Germinal center (tissue), 1 donor: ENCODE results near the gene VAC14.
A peak's percentile ranks its signal among the peaks of the same experiment; 100 is the strongest.
"Not testable (repeated sequence)": the region's sequence is repeated elsewhere in the genome, so short reads cannot be mapped to it uniquely, and the experiment has no call there.

Source experiments
- DNase-seq: peaks from one replicate; pipeline ENCODE4 v3.0.0; 2012; ENCODE audit warnings: mixed read lengths, low spot score

The VAC14 gene

DNA sequence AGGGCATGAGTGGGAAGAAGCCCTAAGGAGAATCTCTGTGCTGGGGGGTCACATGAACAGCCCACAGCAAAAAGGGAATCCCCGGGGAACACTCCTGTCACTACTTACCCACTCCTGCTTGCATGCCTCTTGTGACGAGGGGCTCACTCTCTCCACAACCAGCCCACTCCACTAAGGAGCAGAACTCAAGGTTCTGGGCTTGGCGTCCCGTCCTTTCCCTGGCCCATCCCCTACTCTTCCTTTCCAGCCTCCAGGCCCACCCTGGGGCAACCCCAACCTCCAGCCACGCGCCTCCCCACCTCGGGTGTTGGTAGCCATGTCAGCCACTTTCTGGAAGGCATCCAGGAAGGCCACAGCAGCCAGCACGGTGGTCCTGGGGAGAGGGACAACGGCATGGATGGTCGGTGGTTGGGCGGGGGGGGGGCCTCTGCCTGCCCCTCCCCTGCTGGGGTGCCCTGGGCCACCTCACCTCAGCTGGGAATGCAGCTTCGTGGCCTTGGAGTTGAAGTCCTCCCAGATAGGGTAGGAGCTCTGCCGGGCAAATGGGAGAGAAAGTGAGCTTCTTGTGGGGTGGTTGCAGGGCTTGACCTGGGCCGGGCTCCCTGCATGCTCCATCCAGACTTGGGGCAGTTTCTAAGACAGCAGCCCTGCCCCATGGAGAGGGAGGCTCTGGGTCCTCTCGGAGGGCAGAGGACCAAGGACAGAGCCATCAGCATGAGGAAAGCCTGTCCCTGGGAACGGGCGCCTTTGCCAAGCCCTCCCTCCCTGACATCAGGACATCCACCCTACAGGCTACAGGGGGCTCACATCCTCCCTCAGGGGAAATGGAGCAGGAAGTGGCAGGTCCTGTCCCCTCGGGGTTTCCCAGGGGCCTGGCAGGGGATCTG is 120.2 kb downstream of the VAC14 start:
- DNase-seq = no peak

DNA sequence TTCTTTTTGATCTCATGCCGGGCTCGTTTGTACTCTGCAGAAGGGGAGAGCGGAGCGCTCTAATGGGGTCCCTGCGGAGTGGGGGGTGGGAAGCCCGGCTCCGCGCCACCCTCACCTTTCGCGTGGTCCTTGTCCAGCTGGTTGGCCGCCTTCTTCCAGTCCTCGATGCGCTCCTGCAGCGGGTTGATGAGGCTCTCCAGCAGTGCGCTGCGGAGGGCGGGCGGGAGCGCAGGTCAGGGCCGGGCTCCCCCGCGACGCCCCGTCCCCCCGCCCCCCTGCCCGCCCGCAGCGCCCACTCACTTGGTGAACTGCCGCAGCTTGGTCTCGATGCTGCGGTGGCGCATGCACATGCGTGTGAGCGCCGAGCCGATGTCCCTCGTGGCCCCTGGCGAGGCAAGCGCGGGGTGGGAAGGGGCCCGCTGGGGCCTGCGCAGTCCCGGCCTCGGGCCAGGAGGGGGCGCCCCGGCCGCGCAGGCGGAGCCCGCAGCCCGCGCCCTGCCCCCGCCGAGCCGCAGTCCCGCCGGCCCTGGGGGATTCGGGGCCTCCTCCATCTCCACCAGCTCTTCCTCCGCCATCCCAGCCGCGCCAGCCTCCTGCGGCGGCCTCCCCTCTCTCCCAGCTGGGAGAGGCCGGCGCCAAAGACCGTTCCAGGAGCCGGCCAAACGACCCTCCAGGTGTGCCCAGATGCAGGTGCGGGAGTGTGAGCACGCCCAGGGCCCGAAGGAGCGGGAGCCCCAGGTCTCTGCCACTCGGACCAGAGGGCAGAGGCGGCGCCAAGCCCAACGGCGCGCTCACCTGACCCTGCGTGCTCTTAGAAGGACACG is 121.1 kb downstream of the VAC14 start:
- DNase-seq = peak; percentile 47

DNA sequence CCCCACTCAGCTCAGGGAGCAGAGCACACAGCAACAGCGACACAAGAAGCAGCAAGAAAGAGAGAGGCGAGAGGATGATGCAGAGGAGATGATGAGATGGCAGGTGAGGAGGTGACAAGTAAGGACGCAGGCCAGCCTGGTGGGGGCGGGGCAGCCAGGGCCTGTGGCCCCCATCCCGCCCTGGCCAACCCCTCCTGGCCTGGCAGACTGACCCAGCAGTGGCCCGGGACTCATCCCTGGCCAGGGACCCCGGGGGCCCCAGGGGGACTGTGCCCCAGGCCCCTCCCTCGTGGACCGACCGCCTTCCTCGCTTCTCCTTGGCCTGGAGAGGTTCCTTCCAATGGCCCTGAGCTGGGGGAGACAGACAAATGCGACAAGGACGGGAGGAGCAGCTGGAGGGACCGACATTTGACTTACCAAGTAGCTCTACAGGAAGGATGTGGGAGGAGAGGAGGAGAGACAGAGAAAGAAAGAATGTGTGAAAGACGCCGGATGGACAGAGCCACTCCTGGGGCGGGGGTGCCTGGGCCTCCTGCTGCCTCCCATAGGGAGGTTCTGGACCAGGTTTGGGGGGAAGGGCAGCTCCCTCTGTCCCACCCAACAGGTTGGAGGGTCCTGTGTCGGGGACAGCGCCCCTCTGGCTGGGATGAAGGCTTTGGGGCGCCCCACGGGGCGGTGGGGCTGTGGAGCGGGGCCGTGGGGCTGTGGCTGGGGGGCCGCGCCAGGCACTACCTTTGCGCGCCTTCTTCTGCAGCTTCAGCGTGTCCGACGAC is 121.9 kb downstream of the VAC14 start:
- DNase-seq = no peak

DNA sequence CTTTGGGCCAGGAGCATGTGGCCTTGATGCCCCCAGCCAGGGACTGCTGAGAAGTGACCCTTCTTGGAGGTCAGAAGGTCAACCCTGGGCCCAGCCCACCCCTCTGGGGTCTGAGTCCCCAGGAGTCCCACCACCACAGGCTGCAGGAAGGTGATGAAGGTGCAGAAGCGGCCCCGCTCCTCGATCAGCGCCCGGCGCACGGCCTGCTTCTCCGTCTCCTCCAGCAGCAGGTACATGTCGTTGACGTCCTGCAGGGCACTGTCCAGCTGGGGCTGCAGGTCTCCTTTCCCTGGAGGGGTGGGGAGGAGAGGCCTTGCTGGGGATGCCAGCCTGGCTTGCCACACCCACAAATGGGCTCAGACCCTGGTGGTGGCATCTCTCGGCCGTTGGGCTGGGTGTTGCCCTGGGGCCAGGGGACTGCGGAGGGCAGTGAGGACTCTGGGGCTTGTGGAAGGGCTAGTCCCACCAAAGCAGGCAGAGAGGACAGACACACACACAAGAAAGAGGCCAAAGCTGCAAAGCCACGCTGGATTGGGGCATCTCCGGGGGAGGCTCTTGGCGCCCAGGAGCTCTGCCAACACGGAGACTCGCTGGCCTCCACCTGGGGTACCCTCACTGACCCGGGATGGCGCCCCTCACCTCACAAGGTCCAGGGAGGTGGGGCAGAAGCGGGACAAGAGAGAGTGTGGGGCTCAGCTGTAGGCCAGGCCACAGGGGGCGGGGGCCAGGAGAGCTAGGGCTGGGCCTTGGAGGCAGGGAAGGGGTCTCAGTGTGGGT is 122.6 kb downstream of the VAC14 start:
- no peak for DNase-seq

DNA sequence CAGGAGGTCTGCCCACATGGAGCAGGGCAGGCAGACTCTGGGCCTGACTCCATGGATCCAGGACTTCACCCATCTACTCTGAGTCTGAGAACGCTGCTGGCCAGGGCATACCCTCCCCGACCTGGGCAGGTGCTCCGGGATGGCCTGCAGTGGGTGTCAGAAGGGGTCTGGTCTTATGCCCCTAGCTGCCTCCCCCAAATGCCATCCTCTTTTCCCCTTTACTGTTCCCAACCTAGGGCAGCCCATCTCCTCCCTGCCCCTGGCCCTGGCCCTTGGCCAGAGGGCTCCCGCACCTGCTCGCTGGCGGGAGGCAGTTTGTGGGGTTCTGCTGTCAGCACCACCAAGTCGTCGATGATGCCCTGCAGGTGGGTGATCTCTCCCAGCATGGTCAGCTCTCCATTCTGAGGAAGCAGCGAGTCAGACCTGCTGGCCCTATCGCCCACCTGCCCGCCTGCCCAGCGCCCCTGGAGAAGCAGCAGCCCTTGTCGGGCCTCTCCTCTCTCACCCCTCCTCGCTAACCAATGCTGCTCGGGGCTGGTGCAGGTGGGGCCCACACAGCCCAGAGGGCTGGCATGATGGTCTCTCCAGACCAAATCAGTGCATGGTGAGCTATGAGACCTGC is 123.3 kb downstream of the VAC14 start:
- DNase-seq = no peak

DNA sequence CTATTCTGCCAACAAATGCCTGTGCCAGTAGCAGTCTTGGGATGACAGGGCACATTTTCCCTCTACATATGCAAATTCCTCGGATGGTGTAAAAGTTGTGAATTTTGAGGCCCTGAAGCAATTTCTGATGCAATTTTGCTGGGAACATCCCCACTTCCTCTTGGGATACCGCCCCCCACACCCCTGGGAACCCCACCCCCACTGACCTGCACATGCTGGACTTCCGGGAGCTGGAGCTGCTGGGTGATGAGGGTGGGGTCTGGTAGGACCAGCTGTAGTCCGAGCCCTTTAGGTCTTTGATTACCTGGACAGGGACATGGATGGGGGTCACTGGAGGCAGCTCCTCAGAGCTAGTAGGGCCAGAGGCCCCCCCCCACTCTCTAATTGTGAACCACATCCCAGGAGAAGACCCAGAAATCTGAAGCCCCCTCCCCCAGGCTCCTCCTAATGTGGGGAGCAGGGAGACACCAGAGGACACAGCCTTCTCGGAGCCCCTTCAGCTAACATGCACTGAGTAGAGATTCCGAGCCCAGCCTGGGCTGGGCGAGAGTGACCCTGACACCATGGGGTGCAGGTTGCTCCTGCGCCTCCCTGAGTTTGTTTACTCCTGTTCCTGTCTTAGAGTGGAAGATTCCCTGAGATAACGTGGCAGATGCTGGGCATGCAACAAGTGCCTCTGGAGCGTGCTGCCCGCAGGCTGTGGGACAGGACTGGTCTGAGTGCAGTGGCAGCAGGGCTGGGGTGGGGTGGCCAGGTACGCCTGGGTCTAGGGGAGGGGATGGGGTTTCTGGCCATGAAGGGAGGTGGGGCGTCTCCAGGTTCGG is 124.1 kb downstream of the VAC14 start:
- DNase-seq = no peak

DNA sequence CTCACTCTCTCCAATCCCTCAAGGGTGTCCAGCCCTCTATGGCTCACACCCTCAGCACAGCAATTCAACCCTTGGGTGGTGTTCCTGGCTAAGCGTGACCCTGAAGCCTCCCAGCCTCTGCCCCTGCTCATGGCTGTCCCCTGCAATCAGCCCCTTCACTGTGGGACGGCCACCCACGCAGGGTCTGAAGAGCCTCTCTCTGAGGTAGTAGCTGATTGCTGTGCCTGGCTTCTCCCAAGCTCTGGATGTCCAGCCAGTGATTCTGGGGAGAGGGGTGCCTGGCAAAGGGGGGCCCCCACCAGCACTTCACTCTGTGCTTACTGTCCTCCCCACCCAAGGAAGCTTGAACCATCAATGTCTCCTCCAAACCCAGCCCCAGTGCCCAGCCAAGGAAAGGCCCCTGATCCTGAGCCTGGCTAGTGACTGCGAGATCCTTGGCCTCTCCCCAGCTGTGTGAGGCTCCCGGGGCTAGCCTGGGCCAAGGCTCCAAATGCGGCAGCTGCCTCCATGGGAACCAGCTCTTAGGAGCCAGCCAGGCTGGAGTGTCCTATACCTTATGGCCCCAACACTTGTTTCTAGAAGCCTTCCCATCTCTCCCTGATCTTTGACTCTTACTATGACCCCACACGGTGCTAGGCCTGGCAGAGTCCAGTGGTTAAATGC is 125.0 kb downstream of the VAC14 start:
- no peak for DNase-seq

DNA sequence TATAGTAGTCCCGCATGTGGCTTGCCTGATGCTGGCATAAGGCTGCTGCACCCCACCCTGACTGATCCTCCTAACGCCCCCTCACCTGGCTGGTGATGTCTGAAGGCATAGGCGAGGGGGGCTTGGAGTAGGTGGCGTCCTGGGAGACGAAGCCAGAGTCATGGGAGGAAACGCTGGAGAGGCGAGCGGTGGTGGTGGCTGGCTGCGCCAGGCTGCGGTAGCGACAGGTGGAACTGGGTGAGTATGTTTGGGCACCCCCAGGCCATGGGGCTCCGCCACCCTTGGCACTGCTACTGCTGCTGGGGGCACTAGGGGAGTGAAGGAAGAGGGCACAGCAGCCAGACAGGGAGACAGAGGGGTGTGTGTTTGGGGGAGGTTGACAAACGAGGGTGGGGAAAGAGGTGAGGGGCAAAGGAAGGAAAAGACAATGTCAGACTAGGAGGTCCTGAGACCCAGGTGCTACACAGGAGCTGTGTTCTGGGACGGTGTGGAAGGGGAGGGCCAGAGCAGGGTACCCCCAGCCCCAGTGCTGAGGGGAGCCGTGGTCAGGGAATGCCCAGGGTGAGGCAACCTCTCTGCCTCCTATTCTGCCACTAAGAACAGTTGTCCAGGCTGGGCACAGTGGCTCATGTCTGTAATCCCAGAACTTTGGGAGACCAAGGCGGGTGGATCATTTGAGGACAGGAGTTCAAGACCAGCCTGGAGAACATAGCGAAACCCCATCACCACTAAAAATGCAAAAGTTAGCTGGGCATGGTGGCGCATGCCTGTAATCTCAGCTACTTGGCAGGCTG is 126.5 kb downstream of the VAC14 start:
- no peak for DNase-seq

DNA sequence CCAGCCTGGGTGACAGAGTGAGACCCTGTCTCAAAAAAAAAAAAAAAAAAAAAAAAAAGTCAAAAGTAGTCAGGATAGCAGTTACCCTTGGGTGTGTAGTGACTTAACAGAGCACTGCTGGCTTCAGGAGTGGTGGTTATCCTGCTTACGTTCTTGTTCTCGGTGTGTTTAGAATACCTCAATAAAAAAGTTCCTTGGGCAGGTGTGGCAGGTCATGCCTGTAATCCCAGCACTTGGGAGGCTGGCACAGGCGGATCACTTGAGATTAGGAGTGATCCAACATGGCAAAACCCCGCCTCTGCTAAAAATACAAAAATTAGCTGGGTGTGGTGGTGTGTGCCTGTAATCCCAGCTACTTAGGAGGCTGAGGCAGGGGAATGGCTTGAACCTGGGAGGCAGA is 130.0 kb downstream of the VAC14 start:
- not testable (repeated sequence) for DNase-seq

DNA sequence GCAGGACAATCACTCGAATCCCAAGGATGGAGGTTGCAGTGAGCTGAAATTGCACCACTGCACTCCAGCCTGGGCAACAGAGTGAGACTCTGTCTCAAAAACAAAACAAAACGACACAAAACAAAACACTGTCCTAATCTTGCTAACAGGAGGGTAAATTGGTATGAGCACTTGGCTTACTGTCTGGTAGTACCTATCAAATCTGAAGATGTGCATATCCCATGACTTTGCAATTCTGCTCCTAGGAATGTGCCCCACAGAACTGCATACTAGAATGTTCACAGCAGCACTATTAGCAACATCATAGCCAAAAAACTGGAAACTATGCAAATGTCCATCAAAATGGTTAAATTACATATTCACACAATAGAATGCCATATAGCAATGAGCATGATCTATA is 130.8 kb downstream of the VAC14 start:
- DNase-seq = no peak

DNA sequence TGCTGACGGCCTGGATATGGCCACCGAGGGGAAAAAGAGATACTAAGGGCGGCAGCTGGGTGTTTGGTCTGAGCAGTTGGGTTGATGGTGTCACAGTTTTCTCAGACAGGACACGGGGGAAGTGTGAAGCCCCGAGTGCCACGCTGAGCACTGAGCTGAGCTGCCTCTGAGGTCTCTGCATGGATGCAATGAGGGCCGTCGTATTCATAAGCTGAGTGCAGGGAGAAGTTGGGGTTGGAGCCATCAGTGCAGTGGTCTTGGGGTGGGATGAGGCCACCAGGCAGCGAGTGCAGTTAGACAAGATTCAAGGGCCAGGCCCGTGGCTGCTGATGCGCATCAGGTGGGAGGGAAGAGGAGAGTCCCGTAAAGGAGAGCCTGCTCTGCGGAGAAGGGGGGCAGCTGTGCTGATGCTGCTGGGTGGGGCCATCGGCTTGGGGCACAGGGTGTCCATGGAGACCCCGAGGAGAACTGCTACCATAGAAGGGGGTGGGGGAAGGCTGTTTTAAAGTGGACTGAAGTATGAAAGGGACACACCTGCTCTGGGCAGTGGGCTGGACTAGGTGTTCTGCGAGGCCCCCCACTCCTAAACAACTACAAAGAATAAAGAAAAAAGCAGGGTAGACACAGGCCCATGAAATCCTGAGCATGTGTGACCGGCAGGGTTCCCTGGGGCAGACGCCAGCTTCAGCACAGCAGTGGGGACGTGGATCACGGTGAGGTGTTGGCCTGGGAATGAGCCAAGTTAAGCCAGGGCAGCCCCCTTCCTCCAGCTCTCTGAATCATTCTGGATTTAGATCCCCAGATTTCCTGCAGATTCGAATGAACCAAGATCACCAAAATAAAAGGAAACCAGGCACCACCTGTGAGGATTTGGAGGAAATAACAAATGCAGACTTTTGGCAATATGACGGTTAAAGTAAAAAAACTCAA is 134.9 kb downstream of the VAC14 start:
- DNase-seq = no peak

DNA sequence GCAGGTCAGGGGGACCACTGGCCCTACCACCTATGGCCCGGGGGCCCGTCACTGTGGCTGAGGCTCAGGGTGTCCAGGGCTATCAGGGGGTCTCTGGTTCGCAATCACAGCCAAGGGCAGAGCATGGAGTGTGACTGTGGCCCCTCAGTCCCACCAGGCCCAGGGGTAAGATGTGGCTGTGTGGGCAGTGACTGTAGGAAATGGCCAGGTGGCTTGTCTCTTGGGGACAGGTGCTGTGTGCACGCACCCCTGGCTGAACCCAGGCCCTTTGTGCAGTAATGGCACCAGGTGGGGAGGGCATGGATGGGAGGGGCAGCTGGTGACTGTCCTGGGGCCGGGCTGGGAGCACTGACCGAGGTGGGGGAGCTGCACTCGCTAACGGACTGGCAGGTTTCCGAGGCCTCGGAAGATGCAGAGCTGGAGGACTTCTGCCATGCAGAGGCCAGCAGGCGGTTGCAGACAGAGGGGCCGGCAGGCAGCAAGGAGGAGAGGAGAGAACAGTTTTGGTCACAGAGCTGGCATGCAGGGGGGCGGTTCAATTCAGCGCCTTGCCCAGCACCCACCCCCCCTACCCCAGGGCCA is 135.8 kb downstream of the VAC14 start:
- DNase-seq = no peak

DNA sequence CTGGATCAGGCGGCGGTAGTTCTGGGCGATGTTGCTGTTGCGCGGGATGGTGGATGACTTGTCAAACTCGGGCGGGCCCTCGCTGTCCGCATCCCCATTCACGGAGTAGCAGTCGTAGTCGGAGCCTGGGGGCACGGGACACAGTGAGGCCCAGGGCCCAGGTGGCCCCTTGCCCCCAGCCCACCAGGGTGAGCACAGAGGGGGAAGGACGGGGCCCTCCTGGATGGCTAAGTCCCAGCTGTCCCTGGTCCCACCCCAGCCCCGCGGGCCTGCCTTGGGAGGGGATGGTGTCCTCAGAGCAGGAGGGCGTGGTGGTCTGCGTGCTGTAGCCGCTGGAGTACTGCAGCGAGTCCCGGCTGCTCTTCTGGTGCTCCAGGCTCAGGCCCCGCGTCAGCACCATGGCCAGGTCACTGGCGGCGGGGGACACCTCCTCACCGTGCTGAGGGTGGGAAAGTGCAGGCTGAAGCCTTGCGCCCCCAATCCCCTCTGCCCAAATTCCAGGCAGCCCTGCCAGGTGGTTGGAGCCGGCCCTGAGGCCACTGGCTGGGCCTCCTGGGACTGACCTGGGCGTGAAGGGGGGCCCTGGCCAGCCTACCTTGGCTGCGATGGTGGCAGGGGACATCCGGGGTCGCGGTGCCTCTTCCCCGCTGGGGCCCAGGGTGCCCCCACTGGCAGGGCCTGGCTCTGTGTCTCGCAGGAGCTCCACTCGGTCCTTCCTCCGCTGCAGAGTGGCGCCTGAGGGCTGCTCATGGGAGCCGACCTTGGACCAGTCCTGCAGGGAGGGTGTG is 136.4 kb downstream of the VAC14 start:
- DNase-seq = no peak

DNA sequence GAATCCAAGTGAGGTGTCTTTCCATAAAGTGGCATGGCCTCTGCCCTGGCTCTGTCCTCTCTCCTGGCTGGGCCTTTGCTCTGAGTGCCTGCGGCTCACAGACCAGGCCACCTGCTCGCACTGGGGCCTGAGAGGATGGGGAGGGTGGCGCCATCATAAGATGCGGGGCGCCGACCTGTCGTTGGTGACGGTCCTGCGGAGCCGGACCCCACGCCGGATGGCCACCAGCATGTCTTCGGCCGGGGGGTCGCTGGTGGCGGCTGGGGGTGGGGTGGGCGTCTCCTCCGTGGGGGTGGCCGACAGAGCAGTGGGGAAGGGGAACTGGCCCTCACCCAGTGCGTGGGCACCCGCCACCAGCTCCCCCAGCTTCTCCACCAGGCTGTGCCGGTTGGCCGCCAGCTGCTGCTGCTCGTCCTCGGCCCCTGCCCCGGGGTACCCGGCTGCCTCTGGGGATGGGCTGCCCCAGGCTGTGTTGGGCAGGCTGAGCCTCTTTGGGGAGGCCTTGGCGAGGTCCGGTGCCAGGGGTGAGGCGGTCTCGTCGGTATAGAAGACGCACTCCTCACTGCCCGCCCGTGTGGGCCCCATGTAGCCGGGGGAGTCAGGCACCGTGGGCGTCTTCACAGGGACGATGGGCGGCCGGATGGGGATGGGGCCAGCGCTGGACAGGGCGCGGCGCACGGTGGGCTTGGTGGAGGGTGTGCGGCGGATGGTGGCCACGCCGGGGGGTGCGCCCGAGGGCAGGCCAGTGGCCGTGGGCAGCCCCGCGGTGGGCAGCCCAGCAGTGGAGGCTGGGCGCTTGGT is 137.2 kb downstream of the VAC14 start:
- no peak for DNase-seq

DNA sequence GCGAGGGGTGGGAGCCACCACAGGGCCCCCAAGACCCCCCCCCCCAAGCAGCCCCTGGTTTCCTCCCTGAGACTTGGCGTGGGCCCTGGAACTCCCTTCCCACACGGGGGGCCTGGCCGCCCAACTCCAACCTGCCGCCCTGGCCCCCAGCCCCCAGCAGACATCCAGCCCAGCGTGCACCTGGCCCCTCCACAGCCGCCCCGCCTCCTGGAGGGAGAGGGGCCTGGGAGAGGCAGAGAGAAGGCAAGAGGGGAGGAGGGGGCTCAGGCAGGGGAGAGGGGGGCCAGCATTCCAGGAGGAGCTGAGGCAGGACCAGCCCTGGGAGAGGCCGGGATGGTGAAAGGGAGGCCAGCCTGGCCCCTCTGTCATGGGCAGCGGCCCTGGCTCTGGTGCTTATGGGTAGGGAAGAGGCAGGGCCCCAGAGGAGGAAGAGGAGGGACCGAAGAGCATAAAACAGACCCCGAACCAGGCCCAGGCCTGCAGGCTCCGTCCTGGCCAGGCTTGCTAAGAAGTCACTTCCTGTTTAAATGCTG is 137.9 kb downstream of the VAC14 start:
- no peak for DNase-seq
